Measurements from ENCODE around the gene KCNB1. TPM values are rescaled to one million over a fixed set of nuclear protein-coding genes. Genes with fewer than 3 reads are reported as not detected.
"Not testable (repeated sequence)": the region's sequence is repeated elsewhere in the genome, so short reads cannot be mapped to it uniquely, and the experiment has no call there.

The KCNB1 gene
- total RNA-seq, 1 donor: not detected

- no peak for TF ChIP-seq CTCF (IDR thresholded peaks at IDR 0.05; ENCODE audit: insufficient read depth, low read depth, low read length)
Observed at GRCh38 chr20:49315580-49315979, 166.9 kb downstream of the KCNB1 start.

GRCh38 chr20:49314052-49314451 lies 168.4 kb downstream of the KCNB1 start:
- not testable (repeated sequence) for DNase-seq (ENCODE audit: low read depth)

More at GRCh38 chr20:49315580-49315979, 166.9 kb downstream of the KCNB1 start:
- no peak overlapping the region for H3K4me3 ChIP-seq (ENCODE audit: low read depth, low read length)
- no peak for DNase-seq (ENCODE audit: low read depth)

More at GRCh38 chr20:49314052-49314451, 168.4 kb downstream of the KCNB1 start:
- not testable (repeated sequence) for H3K4me3 ChIP-seq (ENCODE audit: low read depth, low read length)

Other genes with a start within 250 kb of the KCNB1 start
- 39.3 and 56.6 TPM in 2 replicates for gene ZNFX1, start 204.6 kb downstream of the KCNB1 start, total RNA-seq
- gene PTGIS, start 85.5 kb upstream of the KCNB1 start, total RNA-seq: 2.2 and 6.1 TPM in 2 replicates
- gene B4GALT5, start 231.2 kb upstream of the KCNB1 start, total RNA-seq: 19.6 and 33.7 TPM in 2 replicates

Data from fibroblast of villous mesenchyme (primary cell).